GM19043 (cell line): ENCODE results near the gene EMC7.
A peak's percentile ranks its signal among the peaks of the same experiment; 100 is the strongest.

ENCODE experiments used
- ATAC-seq: cut with Tn5 transposase; IDR thresholded peaks from one replicate; pipeline ENCODE4 v1.9.1; 2021; ENCODE audit warnings: low read depth; ENCODE audit not compliant: unreplicated experiment

The EMC7 gene

DNA sequence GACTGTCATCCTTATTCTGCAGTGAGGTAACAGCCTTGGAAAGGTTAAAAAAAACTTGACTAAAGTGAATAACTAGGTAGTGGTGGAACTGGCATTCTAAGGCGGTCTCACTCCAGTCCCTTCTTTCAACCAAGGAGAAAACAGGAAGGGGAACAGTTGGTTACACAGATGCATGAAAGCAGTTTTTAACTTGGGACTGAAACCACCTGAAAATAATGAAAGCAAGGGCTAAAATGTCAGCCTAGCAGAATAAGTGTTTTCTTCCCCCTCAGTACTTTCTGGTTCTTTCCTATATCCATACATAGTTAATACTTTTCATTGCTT lies 61.9 kb downstream of the EMC7 start:
- ATAC-seq, result no peak

DNA sequence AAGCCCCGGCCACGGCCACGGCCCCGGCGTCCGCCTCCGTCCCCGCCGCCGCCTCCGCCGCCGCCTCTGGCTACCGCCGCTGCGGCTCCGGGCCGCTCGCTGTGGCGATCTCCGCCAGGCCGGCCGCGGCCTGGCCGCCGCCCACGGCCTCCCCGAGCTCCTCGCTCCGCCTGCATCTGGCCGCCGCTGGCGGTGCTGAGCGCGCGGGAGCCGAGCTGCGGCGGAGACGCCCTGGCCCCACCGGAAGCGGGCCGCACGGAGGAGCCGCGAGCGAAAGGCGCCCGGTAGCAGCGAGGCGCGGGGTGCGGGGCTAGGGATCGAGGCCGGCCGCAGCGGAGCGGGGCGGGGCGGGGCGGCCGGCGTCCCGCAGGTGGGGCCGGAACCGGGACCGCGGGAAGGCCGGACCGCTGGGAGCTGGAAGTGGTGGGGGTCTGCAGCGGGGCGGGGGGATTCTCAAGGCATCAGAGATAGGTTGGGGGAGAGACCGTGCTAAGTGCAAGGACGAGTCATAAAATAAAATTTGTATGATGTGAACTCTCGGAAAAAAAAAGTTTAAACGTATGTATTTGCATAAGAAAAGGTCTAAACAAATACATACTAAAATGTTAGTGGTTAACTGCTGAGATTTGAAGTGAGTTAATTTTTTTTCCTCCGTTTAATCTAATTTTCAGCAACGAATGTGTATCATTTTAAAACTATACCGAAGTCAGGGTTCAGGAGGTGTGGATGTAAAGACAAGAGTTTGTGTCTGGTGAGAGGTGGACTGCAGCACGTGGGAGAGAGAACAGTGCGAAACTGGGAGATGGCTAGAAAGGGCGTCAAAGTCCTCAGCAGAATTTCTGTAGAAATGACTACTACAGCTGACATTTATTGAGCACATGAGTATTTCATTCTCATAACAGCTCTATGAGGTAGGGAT lies 62.5 kb downstream of the EMC7 start, which contains the start of gene AVEN:
Gene AVEN, minus strand, starts transcription at position 334 of the 919 bp plus-strand sequence. Its CDS starts 158 bp downstream, at position 176.
- ATAC-seq, result peak; percentile 50

DNA sequence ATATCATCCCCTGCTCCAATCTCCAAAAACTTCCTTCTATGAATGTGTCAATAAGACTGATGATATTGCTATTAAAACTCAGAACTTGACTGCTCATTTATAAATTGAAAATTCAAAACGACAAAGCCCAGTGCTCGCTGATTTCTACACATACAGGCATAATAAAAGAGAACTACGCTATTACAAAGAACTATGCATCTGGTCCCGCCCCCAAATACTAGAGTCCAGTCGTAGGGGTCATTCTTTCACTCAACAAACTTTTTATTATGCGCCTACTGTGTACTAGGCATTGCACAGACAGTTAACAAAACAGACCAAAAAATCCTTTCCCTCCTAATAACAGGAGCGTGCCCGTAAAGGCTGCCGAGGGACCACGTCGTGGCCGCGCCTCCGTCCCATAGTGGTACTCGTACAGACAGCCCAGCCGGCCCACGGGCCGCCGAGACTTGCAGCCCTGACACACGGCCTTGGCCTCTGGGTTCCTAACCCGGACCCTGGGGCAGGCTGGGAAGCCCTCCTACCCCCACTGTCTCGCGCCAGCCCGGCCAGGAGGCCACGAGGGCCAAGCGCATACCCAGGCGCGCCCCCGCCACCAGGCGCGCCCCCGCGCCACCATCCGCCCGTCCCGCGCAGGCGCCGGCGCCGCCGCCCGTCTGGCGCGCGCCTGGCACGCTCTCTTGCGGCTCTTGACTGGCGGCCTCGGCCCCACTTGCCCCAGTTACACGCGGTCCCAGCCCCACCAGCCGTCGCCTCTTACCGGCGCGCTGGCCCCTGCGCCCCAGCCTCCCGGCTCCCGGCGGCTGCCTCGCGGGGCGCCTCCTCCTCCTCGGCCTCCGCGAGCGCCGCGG lies 63.4 kb downstream of the EMC7 start:
- ATAC-seq, result peak; percentile 67
